Endothelial cell of umbilical vein (primary cell): Measurements from ENCODE around the gene SNRNP200. TPM values are rescaled to one million over a fixed set of nuclear protein-coding genes. Genes with fewer than 3 reads are reported as not detected.

Source experiments
- BruUV-seq: library from RNA; stranded (reverse); fragments of 400-500 nt; replicated peaks from 2 replicates; lab custom pipeline; 2021; lab: Mats Ljungman, UMichigan
- CTCF ChIA-PET: fragments of 300-600, 350-600 bp; sonication (Branson Sonifier 250); formaldehyde crosslinking; loops from one replicate; lab custom pipeline; 2021; ENCODE audit warnings: antibody characterized with exemption, inconsistent platforms; lab: Charles Lee
- POLR2A ChIA-PET: fragments of 300-600, 350-600 bp; sonication (Branson Sonifier 250); formaldehyde crosslinking; loops from one replicate; lab custom pipeline; 2021; ENCODE audit warnings: antibody characterized with exemption, inconsistent platforms; lab: Charles Lee
- DNase-seq: peaks from one replicate; pipeline ENCODE4 v3.0.0-alpha.2; 2011; ENCODE audit warnings: low read depth, low spot score
- FAIRE-seq: peaks from 2 replicates; lab custom pipeline; 2011; peaks lifted over from hg19 to GRCh38; lab: Jason Lieb, UNC
- H2AFZ ChIP-seq: 2 replicates; pipeline ENCODE4 v1.6.0; 2012; ENCODE audit warnings: low read depth, low read length, control low read depth, inconsistent platforms
- H3K27ac ChIP-seq: 2 replicates; pipeline ENCODE4 v1.5.1; 2011; ENCODE audit warnings: low read depth, mild to moderate bottlenecking, control low read depth, low read length, moderate library complexity; ENCODE audit not compliant: insufficient read depth
- H3K27me3 ChIP-seq, 2 experiments: 2 replicates each; pipeline versions ENCODE4 v1.6.0 to v1.6.1; 2011; ENCODE audit warnings: low read length in 2 of 2, mixed read lengths in 1 of 2; ENCODE audit not compliant: control insufficient read depth in 2 of 2, insufficient read depth in 2 of 2
- H3K36me3 ChIP-seq, 2 experiments: 2 replicates in 1 of 2; 3 replicates in 1 of 2; pipeline ENCODE4 v1.5.1; 2011; ENCODE audit warnings: low read length in 2 of 2, mild to moderate bottlenecking in 1 of 2, moderate library complexity in 1 of 2; ENCODE audit not compliant: control insufficient read depth in 2 of 2, insufficient read depth in 2 of 2; ENCODE audit errors: extremely low read depth in 1 of 2
- H3K4me1 ChIP-seq: 3 replicates; pipeline ENCODE4 v1.5.1; 2011; ENCODE audit warnings: mild to moderate bottlenecking, low read length; ENCODE audit not compliant: control insufficient read depth, insufficient read depth; ENCODE audit errors: extremely low read depth
- H3K4me2 ChIP-seq: 2 replicates; pipeline ENCODE4 v1.6.1; 2011; ENCODE audit warnings: low read length, control low read depth, mixed read lengths; ENCODE audit not compliant: insufficient read depth
- H3K4me3 ChIP-seq, 3 experiments: fragments of 200-600 bp in 1 of 3; sonication (generic), shearing (Covaris generic) in 1 of 3; replicated peaks in 1 of 3; 2 replicates each; pipeline ENCODE4 v1.5.1; 2011 to 2016; ENCODE audit warnings: control low read depth in 3 of 3, low read length in 3 of 3, mild to moderate bottlenecking in 2 of 3, inconsistent platforms in 1 of 3, low read depth in 1 of 3, moderate library complexity in 1 of 3; ENCODE audit not compliant: insufficient read depth in 1 of 3
- H3K79me2 ChIP-seq: 2 replicates; pipeline ENCODE4 v1.6.0; 2012; ENCODE audit warnings: low read length, inconsistent platforms; ENCODE audit not compliant: control insufficient read depth, insufficient read depth
- H3K9ac ChIP-seq: replicated peaks from 2 replicates; pipeline ENCODE3; 2011; ENCODE audit warnings: low read length, control low read depth; ENCODE audit not compliant: insufficient read depth; ENCODE audit errors: extremely low read depth
- H3K9me1 ChIP-seq: replicated peaks from 3 replicates; pipeline ENCODE4 v1.6.0; 2011; ENCODE audit warnings: mild to moderate bottlenecking, low read length; ENCODE audit not compliant: control insufficient read depth, insufficient read depth; ENCODE audit errors: extremely low read depth
- H3K9me3 ChIP-seq: replicated peaks from 2 replicates; pipeline ENCODE4 v1.5.1; 2012; ENCODE audit warnings: low read length, inconsistent platforms; ENCODE audit not compliant: control insufficient read depth, insufficient read depth
- H4K20me1 ChIP-seq: replicated peaks from 2 replicates; pipeline ENCODE3; 2011; ENCODE audit warnings: mild to moderate bottlenecking, low read length; ENCODE audit not compliant: control insufficient read depth, insufficient read depth; ENCODE audit errors: extremely low read depth
- EZH2 ChIP-seq: IDR thresholded peaks from 2 replicates; pipeline ENCODE4 v1.6.1; 2012; ENCODE audit warnings: borderline replicate concordance, low read depth, mild to moderate bottlenecking, moderate library complexity, low read length, inconsistent platforms; ENCODE audit not compliant: severe bottlenecking
- FOS ChIP-seq: IDR thresholded peaks from 2 replicates; pipeline ENCODE4 v1.6.1; 2011; ENCODE audit warnings: mild to moderate bottlenecking, low read length, moderate library complexity, borderline replicate concordance; ENCODE audit not compliant: insufficient read depth
- GATA2 ChIP-seq: IDR thresholded peaks from 2 replicates; pipeline ENCODE4 v1.7.0; 2011; ENCODE audit warnings: low read depth, mild to moderate bottlenecking, moderate library complexity, mixed read lengths, low read length; ENCODE audit not compliant: insufficient read length, insufficient read depth
- JUN ChIP-seq: IDR thresholded peaks from 2 replicates; pipeline ENCODE4 v1.6.1; 2011; ENCODE audit warnings: borderline replicate concordance, low read depth; ENCODE audit not compliant: insufficient read length, insufficient read depth
- MYC ChIP-seq: IDR thresholded peaks from one replicate; pipeline ENCODE4 v1.6.1; 2011; ENCODE audit warnings: mild to moderate bottlenecking, low read depth, low read length
- POLR2A ChIP-seq: IDR thresholded peaks from 2 replicates; pipeline ENCODE4 v1.6.1; 2012; ENCODE audit warnings: low read depth, mild to moderate bottlenecking, control low read depth, low read length
- POLR2AphosphoS5 ChIP-seq: IDR thresholded peaks from 2 replicates; pipeline ENCODE4 v1.6.1; 2012; ENCODE audit warnings: low read depth, mild to moderate bottlenecking, control low read depth, low read length, moderate library complexity; ENCODE audit not compliant: insufficient read depth
- dilution Hi-C: fragments of 300-500 bp; cut with MboI; formaldehyde crosslinking; loops from one replicate; pipeline ENCODE4 v1.15.0; 2019; ENCODE audit warnings: low sequenced_read_pairs; ENCODE audit not compliant: extremely low pct_ligation_motif_present
- intact Hi-C: fragments of 100-400 bp; cut with micrococcal nuclease; formaldehyde crosslinking; loops from one replicate; pipeline ENCODE4 v1.10.0; 2022
- polyA plus RNA-seq, 4 experiments: library from polyadenylated mRNA; depleted of rRNA in 3 of 4; stranded (reverse) in 3 of 4; unstranded in 1 of 4; fragments of >200 nt; gene quantifications; 2 replicates each; pipeline versions ENCODE4 v1.2.1 to v1.2.3, GENCODE V29; 2011 to 2012; ENCODE audit warnings: missing spikeins in 1 of 4
- total RNA-seq: library from RNA; stranded (reverse); gene quantifications from 2 replicates; pipeline ENCODE4 v1.2.3, GENCODE V29; 2021
- TF ChIP-seq, protein P1 (sequence below): IDR thresholded peaks from 2 replicates; pipeline ENCODE4 v1.6.1; 2011; ENCODE audit not compliant: insufficient read depth, insufficient read length
- TF ChIP-seq, protein P2 (sequence below), 2 donors: IDR thresholded peaks; 1 replicate in 1 of 2; 2 replicates in 1 of 2; pipeline ENCODE4 v1.5.1; 2011; ENCODE audit warnings: low read length in 2 of 2, mild to moderate bottlenecking in 2 of 2, moderate library complexity in 2 of 2, control low read depth in 1 of 2, inconsistent platforms in 1 of 2, low read depth in 1 of 2; ENCODE audit not compliant: insufficient read depth in 1 of 2; ENCODE audit errors: extremely low read depth in 1 of 2

The SNRNP200 gene
- total and polyA plus RNA-seq, 2 donors (not counting 3 experiments of a cell fraction or from before 2014, with no cell fraction given) = 124 to 155 TPM

DNA sequence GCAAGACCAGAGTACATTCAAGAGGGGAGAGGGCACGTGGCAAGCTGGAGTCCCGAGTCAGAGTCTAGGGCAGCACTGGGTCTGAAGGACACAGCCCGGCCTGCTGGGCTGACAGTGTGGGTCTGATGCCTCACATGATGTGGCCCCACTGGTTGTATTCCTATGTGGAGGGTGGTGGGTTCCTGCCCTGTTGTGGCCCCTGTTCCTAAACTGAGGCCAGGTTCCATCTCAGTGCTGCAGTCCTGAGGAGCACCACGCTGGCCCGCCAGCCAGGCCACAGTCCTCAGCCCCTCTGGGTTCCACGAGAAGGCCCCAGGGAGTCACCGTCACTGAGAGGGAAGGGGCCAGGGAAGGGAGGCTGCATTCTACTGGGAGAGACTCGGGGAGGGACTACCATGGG lies 52.8 kb downstream of the SNRNP200 start:
- dilution Hi-C loops (no loop called here), intact Hi-C loops (no loop called here)
- no peak overlapping the region for H2AFZ ChIP-seq
- ChIA-PET CTCF (interaction anchor here (1.0 to 3.2 kb wide), 3 partner anchors 8 to 114 kb away, joined by 3 to 16 read pairs (median 10); no protein-coding TSS in a partner anchor), POLR2A (no interaction called here)
- DNase-seq (no peak), FAIRE-seq (no peak)
- H4K20me1 ChIP-seq = no peaks in the 10 kb centered on the region
- H3K9me3 ChIP-seq = no peaks in the 10 kb centered on the region
- no peak overlapping the region for H3K27ac ChIP-seq
- TF ChIP-seq FOS (no peak), MYC (no peak), JUN (no peak)
- TF ChIP-seq, protein P1, sequence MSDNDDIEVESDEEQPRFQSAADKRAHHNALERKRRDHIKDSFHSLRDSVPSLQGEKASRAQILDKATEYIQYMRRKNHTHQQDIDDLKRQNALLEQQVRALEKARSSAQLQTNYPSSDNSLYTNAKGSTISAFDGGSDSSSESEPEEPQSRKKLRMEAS = no peak
- H3K4me2 ChIP-seq = no peak overlapping the region
- H3K36me3 ChIP-seq = peaks cover 5 to 14% of the 10 kb centered on the region in 2 experiments
- H3K9me1 ChIP-seq = no peaks in the 10 kb centered on the region
- H3K9ac ChIP-seq = no peak overlapping the region
- H3K4me3 ChIP-seq = no peak overlapping the region
- no peaks in the 10 kb centered on the region for H3K27me3 ChIP-seq
- no TSS peak for BruUV-seq
- peaks cover 5% of the 10 kb centered on the region for H3K79me2 ChIP-seq
- peaks cover 35% of the 10 kb centered on the region for H3K4me1 ChIP-seq

DNA sequence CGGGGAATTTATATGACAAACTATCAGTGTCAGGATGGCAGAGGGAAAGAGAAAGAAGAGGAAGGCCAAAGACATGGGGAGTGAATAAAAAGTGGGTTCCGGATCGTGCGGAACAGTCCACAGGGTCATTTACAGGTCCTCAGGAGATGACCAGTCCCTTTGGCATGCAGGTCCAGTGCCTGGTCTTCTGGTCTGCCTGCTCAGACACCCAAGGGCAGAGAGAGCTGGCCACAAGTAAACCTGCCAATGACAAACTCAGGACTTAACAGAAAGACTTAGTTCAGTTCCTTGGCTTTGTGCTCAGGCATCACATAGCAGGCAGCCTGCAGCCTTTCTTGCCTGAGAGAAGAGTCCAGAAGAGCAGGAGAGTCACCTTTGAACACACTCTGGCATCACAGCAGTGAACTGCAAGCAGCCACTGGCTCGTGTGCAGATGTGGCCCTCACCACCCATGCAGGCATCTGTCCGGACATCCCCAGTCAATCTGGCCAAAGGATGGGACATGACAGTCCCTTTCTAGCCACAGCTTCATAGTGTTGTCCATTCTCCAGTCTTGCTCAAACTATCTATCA lies 53.5 kb downstream of the SNRNP200 start:
- FAIRE-seq (peak; percentile 95), DNase-seq (peak; percentile 96)
- BruUV-seq = no TSS peak
- dilution Hi-C loops (no loop called here), intact Hi-C loops (loop anchor here (2.0 kb wide), 1 partner anchor 43 kb away; the partner anchor contains the start of gene STARD7)
- Histone ChIP-seq H3K4me3 (no peak overlapping the region), H3K9ac (no peak overlapping the region), H3K79me2 (peaks cover under 1% of the 10 kb centered on the region), H4K20me1 (no peaks in the 10 kb centered on the region), H3K4me1 (peaks cover 39% of the 10 kb centered on the region), H3K9me3 (no peaks in the 10 kb centered on the region), H3K27me3 (no peaks in the 10 kb centered on the region), H2AFZ (no peak overlapping the region), H3K36me3 (peaks cover 5 to 14% of the 10 kb centered on the region in 2 experiments), H3K4me2 (peak overlapping the region; percentile 15), H3K27ac (peak overlapping the region; percentile 28), H3K9me1 (no peaks in the 10 kb centered on the region)
- CTCF ChIA-PET = interaction anchor here (0.6 to 3.2 kb wide), 6 partner anchors 9 to 113 kb away, joined by 3 to 16 read pairs (median 3); no protein-coding TSS in a partner anchor
- TF ChIP-seq MYC = no peak
- TF ChIP-seq FOS = peak; percentile 37
- peak; percentile 27 for TF ChIP-seq POLR2A
- no peak for TF ChIP-seq EZH2
- TF ChIP-seq JUN = no peak
- TF ChIP-seq, protein P1 = peak; percentile 20
- TF ChIP-seq, protein P2, sequence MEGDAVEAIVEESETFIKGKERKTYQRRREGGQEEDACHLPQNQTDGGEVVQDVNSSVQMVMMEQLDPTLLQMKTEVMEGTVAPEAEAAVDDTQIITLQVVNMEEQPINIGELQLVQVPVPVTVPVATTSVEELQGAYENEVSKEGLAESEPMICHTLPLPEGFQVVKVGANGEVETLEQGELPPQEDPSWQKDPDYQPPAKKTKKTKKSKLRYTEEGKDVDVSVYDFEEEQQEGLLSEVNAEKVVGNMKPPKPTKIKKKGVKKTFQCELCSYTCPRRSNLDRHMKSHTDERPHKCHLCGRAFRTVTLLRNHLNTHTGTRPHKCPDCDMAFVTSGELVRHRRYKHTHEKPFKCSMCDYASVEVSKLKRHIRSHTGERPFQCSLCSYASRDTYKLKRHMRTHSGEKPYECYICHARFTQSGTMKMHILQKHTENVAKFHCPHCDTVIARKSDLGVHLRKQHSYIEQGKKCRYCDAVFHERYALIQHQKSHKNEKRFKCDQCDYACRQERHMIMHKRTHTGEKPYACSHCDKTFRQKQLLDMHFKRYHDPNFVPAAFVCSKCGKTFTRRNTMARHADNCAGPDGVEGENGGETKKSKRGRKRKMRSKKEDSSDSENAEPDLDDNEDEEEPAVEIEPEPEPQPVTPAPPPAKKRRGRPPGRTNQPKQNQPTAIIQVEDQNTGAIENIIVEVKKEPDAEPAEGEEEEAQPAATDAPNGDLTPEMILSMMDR (IDR thresholded peaks at IDR 0.05; ENCODE audit: extremely low read depth in 1 of 2, insufficient read depth in 1 of 2, low read depth in 1 of 2, low read length in 2 of 2) = no peak
- peak; percentile 42 for TF ChIP-seq POLR2AphosphoS5
- no peak for TF ChIP-seq GATA2
- POLR2A ChIA-PET = interaction anchor here (1.0 kb wide), 1 partner anchor 13 kb away, joined by 3 read pairs; no protein-coding TSS in a partner anchor
